DMS79 treated with DMSO at 0.1 percent for 48 hours (cell line): ENCODE results near the gene OR8B12.

ENCODE experiments used
- DNase-seq: peaks from one replicate; lab custom pipeline; 2025; lab: John Stamatoyannopoulos, UW

Gene OR8B12, protein sequence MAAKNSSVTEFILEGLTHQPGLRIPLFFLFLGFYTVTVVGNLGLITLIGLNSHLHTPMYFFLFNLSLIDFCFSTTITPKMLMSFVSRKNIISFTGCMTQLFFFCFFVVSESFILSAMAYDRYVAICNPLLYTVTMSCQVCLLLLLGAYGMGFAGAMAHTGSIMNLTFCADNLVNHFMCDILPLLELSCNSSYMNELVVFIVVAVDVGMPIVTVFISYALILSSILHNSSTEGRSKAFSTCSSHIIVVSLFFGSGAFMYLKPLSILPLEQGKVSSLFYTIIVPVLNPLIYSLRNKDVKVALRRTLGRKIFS

DNA sequence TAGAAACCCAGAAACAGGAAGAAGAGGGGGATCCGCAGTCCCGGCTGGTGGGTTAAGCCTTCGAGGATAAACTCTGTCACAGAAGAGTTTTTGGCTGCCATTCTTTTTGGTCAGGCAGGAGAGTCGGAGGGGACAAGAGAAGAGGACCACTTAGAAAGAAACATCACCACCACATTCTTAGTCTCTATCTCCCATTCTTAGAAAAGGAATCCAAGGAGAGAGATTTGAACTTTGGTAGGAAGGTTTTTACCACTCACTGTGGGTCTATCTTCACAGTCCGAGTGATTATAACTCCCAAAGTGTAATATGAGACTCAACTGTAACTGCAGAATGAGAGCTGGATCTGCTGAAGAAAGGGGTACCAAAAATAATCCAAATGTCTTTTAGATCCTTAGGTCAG lies at the start of gene OR8B12:
Gene OR8B12, minus strand, starts transcription at position 101 of the 400 bp plus-strand sequence. Its CDS starts 0 bp downstream, at position 101.
- no peak for DNase-seq

DNA sequence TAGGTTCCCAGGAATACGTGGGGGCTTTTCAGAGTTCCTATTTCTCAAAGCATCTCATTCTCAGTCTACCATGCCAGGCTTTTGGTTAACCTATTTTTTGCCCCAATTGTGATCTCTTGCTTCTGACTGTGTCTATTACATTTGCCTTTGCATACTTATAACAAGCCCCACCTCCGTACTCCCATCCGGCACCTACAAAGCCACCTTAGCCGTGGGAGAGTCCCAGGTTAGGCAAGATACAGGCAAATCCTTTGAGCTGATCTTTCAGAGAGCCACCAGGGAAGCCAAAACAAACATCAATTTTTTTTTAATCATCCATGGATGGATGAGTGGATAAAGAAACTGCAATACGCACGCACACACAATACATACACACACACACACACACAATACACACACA lies 49.2 kb upstream of the OR8B12 start:
- no peak for DNase-seq

DNA sequence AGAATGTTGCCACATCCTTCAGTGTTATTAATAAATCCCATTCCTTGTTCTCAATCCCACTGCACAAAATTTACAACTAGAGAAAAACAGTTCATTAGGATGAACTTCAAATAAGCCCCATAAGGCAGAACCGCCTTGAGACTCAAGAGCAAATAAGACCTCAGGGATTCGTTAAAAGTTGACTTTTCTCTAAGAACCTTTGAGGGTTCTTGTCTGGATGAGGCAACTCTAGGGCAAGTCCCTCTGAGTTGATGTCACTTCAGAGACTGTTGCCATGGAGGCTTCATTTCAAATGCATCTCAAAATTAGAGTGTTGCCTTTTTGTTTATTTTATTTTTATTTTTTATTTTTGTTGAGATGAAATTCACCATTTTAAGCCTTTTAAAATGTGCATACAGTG lies 48.0 kb upstream of the OR8B12 start:
- DNase-seq, result no peak

DNA sequence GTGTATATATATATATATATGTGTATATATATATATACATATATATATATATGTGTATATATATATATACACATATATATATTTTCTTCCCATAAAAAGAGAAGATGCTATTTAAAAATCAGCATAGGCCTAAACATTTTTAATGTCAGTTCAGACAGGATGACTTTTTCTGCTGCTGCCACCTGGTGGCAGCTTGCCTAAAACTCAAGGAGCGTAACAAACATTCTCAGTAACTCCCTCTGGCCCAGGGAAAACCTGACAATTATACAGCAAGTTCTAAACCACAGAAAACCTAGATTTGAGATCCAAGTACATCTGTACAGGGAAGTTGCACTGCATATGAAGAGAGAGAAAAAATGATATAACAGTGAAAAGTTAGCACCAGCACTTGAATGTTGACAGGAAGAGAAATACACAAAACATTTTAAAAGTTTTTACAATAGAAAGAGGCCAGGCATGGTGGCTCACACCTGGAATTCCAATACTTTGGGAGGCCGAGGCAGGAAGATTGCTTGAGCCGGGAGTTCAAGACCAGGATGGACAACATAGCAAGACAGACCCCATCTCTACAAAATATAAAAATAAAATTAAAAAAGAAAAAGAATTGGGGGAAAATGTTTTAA lies 42.9 kb upstream of the OR8B12 start:
- peak; percentile 51 for DNase-seq

DNA sequence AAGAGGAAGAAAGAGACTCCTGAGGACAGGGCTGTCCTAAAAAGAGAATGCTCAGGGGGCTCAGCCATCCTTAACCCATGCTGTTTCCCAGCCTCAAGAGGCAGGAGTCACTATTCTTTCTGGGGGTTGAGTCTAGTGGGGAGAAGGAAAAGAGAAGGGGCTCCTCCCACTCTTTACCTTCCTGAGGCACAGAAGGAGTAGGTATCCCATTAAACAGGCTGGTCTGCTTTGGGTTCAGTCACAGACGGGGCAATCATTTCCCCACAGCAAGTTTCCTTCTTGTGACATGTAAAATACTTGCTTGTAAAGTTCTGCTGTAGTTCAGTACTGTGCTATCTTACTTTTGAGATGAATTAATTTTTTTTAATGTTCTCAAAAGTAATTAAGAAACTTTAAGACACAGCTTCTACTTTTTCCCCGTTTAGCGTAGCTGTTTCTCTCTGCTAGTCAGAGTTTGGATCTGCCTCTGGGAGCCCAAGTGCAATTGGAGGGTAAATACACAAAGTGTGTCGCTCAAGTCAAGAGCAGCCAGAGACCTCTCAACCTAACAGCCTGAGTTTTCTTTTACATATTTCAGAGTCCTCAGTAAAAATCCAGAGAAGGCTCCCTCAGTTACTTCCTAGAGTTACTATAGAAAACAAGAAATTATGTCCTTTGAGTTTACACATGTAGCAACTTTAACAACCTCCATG lies 41.4 kb upstream of the OR8B12 start:
- no peak for DNase-seq

DNA sequence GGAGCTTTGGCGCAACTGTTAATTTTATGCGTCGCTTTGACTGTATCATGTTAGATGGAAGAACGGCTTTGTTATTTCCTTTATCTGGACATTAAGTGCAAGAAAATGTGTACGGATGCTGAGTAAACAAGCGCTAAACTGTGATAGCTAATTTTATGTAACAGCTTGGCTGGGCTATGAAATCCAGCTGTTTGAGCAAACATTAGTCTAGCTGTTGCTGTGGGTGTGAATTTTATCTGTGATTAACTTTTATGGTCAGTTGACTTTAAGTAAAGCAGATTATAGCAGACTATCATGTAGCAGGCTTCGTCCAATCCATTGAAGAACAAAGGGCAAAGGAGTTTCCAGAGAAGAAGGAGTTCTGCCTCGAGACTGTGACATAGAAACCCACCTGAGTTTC lies 40.3 kb upstream of the OR8B12 start:
- DNase-seq, result no peak

DNA sequence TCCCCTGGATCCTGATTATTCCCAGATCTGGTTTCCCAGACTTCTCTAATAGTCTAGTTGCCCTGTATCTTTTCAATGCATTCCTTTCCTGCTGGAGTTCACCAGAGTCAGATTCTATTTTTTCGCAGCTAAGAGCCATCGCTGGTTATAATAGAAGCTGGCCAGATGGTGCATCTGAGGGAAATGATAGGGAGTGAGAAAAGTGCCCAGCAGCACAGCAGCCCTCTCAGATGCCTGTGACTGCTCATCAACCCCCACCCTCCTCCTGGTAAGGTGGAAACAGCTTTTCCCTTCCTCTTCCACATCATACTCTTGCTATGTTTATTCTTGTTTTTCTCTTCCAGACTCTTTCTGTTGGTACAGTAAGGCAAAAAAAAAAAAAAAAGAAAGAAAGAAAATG lies 39.1 kb upstream of the OR8B12 start:
- DNase-seq, result no peak

DNA sequence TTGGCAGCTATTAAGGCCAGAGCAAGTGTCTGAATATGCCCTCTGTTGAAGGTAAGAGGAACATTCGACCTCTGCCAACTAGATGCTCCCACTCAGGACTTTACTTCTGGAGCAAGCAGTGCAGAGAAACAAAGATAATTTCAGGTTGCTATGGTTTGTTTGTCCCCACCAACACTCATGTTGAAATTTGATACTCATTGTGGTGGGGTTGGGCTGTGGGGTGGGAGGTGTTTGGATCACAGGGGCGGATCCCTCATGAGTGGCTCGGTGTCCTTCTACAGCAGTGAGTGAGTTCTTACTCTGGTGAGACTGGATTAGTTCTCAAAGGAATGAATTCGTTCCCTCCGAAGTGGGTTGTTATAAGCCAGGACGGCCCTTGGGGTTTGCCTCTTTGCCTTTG lies 38.4 kb upstream of the OR8B12 start:
- no peak for DNase-seq

DNA sequence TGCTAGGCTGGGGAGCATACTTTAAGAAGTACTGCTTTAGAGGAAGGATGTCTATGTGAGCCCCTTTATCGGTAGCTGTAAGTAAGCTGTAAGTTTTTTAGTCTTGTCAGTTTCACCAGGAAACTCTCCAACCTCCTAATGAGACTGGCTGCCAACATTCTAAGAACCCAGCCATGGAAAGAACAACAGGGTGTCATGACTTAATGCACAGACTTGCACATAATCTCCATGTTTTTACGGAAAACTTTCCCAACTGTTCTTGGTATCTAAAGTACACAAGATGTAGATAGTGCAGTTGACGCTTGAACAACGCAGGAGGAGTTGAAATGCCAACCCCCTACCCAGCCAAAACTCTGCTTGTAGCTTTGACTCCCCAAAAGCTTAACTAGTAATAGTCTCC lies 35.3 kb upstream of the OR8B12 start:
- no peak for DNase-seq

DNA sequence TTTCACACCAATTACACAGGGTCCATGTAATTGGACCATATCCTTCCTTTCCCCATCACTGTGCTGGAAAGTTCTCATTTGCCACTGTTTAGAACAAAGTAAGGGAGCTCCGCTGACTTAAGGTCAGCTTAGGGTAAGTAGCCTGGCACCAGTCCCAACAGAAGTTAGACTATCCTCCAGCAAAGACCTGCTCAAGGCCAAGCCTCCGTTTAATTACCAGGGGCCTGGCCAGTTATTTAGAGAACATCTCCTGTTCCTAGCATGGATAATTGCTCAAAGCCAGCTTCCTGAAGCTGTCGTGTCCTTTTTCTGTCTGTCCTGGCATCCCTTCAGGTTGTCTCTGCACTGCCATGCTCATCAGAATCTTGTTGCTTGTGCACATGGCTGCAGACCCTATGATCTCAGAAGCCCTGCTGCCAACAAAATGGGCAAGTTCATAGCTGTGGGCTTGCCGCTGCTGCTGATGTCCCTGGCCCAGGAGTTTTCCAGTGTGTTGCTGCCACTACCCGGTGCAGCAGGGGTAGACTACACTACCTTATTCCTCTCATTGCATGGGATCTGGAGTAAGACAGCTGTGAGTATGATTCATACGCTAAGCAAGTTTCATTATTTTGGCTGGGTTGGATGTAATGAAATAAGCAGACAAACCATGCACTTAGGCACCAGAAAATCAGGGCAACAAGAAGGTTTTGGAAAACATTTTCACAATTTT lies 34.4 kb upstream of the OR8B12 start:
- no peak for DNase-seq

DNA sequence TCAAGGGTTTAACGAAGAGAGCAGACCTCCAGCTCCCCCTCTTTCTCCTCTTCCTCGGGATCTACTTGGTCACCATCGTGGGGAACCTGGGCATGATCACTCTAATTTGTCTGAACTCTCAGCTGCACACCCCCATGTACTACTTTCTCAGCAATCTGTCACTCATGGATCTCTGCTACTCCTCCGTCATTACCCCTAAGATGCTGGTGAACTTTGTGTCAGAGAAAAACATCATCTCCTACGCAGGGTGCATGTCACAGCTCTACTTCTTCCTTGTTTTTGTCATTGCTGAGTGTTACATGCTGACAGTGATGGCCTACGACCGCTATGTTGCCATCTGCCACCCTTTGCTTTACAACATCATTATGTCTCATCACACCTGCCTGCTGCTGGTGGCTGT lies 26.7 kb upstream of the OR8B12 start:
- no peak for DNase-seq

DNA sequence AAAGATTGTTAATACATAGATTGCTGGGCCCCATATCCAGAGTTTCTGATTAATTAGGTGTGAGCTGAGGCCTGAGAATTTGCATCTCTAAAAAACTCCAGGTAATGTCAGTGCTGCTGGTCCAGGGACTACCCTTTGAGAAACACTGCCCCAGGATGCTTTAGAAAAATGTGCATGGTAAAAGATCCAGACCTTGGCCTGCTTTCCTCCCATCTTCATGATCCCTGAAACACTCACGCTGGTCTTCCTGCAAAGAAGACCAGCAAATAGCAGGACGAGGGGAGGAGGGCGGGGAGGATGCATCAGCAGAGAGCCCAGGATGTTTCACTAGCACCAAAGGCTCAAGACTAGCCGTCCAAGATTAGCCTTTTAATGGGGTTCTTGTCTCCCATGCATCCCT lies 26.2 kb upstream of the OR8B12 start, which contains the start of gene OR8A1:
Gene OR8A1, plus strand, starts transcription at position 301 of the 400 bp plus-strand sequence. CDS start 123 bp downstream, outside the sequence.
- DNase-seq, result no peak

DNA sequence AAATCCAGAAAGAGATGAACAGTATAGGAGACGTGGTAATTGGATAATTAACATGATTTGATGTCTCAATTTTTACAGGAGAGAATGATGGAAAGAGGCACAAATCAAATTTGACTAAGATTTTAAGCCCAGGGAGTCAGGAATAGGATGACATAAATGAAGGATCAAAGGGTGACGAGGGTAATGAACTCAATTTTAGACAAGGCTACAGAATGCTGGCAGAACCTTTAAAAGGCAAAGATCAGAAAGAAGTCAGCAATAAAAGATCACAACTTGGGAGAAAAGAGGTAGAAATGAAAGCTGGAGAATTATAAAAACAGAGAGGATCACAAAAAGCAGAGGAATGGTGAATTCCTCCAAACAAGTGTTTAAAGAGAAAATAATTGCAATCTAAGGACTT lies 13.4 kb upstream of the OR8B12 start:
- no peak for DNase-seq

DNA sequence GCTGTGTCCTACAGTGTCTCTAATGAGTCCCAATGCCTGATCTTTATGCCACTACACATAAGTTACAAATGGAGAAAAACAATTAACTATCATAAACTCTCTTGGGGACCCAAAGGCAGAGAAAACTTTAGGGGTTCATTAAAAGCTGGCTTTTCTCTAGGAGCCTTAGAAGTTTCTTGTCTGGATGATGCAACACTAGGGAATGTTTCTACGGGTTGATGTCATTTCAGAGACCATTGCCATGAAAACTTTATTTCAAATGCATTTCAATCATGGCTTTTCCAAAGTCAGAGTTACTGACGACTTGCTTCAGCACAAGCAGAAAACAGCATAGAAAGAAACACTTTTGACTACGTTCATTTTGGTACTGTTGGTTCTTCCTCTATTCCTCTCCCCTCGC lies 8.5 kb upstream of the OR8B12 start:
- DNase-seq, result no peak

DNA sequence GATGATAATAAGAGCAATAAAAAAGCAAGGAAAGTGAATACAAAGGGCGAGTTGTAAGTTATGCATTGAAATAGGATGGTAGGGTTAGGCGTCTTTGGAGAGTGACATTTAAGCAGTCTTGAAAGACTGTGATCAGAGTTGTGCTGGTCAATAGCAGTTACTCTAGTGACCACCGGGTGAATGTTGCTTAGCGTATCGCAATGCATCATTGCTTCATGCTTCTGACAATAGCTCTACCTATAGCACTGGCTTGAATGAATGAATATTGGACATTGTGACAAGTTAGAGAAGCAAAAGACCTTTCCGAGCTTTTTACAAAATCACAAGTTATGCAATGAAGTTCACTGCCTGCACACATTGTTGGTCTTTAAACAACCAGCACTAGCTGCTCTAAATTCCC lies 7.7 kb upstream of the OR8B12 start:
- DNase-seq, result no peak

DNA sequence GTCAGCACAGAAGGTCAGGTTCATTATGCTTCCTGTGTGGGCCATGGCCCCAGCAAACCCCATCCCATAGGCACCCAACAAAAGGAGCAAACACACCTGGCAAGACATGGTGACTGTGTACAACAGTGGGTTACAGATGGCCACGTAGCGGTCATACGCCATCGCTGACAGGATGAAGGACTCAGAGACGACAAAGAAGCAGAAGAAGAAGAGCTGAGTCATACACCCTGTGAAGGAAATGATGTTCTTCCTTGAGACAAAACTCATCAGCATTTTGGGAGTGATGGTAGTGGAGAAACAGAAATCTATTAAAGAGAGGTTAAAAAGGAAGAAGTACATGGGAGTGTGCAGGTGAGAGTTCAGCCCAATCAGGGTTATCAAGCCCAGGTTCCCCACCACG lies 309 bp downstream of the OR8B12 start:
- no peak for DNase-seq

DNA sequence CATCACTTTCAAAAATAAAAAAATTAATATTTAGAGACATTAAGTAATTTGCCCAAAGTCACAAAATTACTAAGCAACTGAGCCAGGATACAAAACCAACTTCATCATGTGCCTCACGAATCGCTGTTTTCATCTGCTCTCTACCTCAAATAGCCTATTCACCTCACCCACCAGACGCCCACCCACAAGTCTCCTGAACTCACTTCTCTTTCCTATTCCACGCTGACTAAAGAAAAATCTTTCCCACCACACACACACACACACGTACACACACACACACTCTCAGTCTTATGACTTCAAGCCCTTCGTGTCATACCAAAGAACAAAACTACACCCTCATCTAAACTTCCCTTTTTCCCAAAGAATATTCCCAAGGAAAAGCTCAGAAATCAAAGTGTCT lies 2.2 kb downstream of the OR8B12 start:
- DNase-seq, result no peak

DNA sequence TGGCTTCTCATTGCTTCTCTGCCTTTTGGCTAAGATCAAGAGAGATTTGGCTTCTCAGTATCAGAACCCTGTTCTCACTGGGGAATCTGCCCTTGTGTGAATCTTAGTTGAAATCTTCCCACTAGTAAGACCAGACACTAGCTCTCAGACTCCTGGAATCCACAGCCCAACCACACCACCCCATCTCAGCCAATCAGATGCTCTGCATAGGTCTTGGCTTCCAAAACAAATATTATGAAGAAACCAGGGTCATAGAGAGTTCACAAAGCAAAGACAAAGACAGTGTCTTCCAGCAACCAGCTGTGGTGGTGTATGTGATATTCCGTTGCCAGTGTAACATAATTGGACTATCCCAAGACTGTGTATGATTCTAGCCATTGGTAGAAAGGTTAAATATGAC lies 5.4 kb downstream of the OR8B12 start:
- DNase-seq, result no peak

DNA sequence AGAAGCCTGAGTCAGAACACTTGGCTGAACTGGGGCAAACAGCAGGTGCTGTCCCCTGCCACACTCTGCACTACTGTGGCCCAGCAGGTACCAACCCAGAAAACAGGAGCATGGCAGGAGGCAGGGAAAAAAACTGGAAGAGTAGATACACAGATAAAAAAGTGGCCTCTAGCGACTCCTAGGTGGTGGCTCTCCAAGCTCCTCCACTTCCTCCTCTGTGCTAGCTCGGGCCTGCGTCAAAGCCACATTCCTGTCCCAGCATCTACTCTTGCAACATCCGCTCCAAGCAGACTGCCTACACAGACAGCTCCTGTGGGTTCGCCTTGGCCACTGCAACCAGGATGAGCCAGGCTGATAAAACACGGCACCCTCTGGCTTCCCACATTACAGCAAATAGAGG lies 6.9 kb downstream of the OR8B12 start:
- no peak for DNase-seq

DNA sequence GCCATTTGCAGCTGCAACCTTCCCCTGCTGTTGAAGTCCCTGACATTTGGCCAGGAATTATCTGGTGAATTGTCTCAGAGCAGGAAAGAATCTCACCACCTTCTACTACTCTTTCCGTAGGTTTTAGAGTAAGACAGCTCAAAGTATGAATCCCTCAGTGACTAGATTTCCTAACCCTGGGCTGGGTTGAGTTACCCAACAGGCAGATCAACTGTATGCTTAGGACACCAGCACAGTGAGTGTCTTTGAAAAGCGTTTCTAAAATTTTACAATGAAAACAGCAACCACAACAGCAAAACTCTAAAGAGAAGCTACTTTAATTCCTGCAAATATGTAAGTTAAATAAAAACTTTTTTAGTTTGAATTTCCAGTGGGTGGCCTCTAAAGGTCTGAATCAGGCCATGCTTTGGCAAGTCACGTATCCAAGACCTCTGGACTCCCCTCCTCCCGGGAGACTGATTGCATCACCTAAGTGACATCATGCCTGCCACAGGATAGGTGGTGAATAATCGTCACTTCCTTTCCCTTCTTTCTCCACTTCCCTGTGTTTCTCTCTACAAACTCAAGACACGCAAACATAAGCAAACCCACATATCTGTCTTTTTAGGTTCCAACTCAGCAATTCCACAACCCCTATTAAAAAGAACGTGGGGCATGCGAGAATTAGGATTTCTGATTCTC lies 7.8 kb downstream of the OR8B12 start:
- no peak for DNase-seq

DNA sequence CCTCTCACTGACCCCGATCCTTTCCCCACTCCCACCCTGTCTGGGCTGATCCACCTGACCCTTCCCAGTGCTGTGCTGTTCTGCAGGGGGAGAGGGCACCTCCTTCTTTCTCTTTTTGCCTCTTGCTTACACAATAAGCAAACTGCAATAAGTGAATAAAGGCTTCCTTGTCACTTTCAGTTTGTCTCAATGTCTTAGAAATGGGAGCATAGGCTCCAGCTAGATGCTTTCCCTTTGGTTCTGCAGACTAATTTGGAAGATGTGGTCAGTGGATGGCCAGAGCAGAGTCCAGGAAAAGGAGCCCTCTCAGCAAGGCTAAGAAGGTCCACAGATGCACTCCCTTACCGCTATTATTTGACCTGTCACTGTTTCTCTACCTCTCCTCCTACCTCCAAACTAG lies 9.4 kb downstream of the OR8B12 start:
- DNase-seq, result no peak

DNA sequence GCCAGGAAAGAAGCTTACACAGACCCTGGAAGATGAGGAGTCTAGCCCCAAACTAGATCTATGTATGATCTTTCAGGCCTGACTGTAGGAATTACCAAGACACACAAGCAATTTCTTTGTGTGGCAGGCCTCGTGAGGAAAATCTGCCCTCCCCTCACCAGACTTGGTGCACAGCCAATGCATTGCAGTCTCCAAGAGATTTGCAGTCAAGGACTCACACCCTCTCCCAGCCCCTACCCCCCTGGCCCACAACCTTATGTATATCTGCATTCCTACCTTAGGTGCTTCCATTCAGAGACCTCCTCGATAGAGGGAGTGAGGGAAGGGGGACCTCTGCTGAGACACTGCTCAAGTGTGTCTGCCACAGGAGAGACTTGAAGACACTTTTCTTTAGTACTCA lies 9.8 kb downstream of the OR8B12 start:
- no peak for DNase-seq
